SK-N-SH treated with all-trans-retinoic acid at 6 μM for 48 hours (cell line): ENCODE results near the gene PTH1R.

Experiments used
- ATAC-seq: fragments of 200-7000 bp; cut with Tn5 transposase; 3 replicates; pipeline ENCODE4 v1.9.1; 2020; ENCODE audit warnings: mild to moderate bottlenecking, moderate library complexity
- ARNTL ChIP-seq: fragments of 450-650 bp; formaldehyde crosslinking; IDR thresholded peaks from 2 replicates; pipeline ENCODE4 v1.5.0; 2020; ENCODE audit warnings: low read depth, mild to moderate bottlenecking, moderate library complexity, borderline replicate concordance
- BACH2 ChIP-seq: fragments of 250-450 bp; sonication (Bioruptor Pico); IDR thresholded peaks from 2 replicates; pipeline ENCODE4 v1.9.0; 2021; ENCODE audit warnings: mild to moderate bottlenecking, borderline replicate concordance
- CSDC2 ChIP-seq: fragments of 250-450 bp; sonication (Bioruptor Pico); IDR thresholded peaks from 2 replicates; pipeline ENCODE4 v1.5.0; 2020; ENCODE audit warnings: mild to moderate bottlenecking, moderate library complexity
- ESRRG ChIP-seq: fragments of 250-450 bp; sonication (Bioruptor Pico); IDR thresholded peaks from 2 replicates; pipeline ENCODE4 v1.6.1; 2021; ENCODE audit warnings: mild to moderate bottlenecking
- GLIS3 ChIP-seq: fragments of 250-450 bp; sonication (Bioruptor Pico); IDR thresholded peaks from 2 replicates; pipeline ENCODE4 v1.5.0; 2020; ENCODE audit warnings: mild to moderate bottlenecking, moderate library complexity
- ISL1 ChIP-seq: fragments of 250-450 bp; sonication (Bioruptor Pico); IDR thresholded peaks from 2 replicates; pipeline ENCODE4 v2.1.2; 2022; ENCODE audit warnings: mild to moderate bottlenecking, moderate library complexity
- OSR1 ChIP-seq: fragments of 250-450 bp; sonication (Bioruptor Pico); IDR thresholded peaks from 2 replicates; pipeline ENCODE4 v1.8.0; 2022; ENCODE audit warnings: moderate library complexity, mild to moderate bottlenecking, inconsistent platforms
- PPARA ChIP-seq: fragments of 250-450 bp; sonication (Bioruptor Pico); IDR thresholded peaks from 2 replicates; pipeline ENCODE4 v1.5.0; 2020; ENCODE audit warnings: mild to moderate bottlenecking, borderline replicate concordance
- RARB ChIP-seq: fragments of 250-450 bp; sonication (Bioruptor Pico); IDR thresholded peaks from 2 replicates; pipeline ENCODE4 v1.8.0; 2021; ENCODE audit warnings: mild to moderate bottlenecking, moderate library complexity
- SNAI2 ChIP-seq: fragments of 250-450 bp; sonication (Bioruptor Pico); IDR thresholded peaks from 2 replicates; pipeline ENCODE4 v1.5.0; 2020; ENCODE audit warnings: mild to moderate bottlenecking, moderate library complexity
- TCF4 ChIP-seq: fragments of 250-450 bp; sonication (Bioruptor Pico); IDR thresholded peaks from 2 replicates; pipeline ENCODE4 v1.8.0; 2021; ENCODE audit warnings: mild to moderate bottlenecking, moderate library complexity, borderline replicate concordance
- TOX ChIP-seq: fragments of 250-450 bp; sonication (Bioruptor Pico); IDR thresholded peaks from 2 replicates; pipeline ENCODE4 v1.8.0; 2021; ENCODE audit warnings: mild to moderate bottlenecking, moderate library complexity, borderline replicate concordance
- ZFP3 ChIP-seq: fragments of 250-450 bp; sonication (Bioruptor Pico); IDR thresholded peaks from 2 replicates; pipeline ENCODE4 v1.5.0; 2020; ENCODE audit warnings: mild to moderate bottlenecking, moderate library complexity
- ZFP30 ChIP-seq: fragments of 450-650 bp; formaldehyde crosslinking; IDR thresholded peaks from 2 replicates; pipeline ENCODE4 v1.5.0; 2022; ENCODE audit warnings: mild to moderate bottlenecking, moderate library complexity
- ZNF565 ChIP-seq: fragments of 450-650 bp; formaldehyde crosslinking; conservative IDR thresholded peaks from 2 replicates; pipeline ENCODE4 v1.5.0; 2020; ENCODE audit warnings: low read depth, mild to moderate bottlenecking, moderate library complexity
- ZNF70 ChIP-seq: fragments of 450-650 bp; formaldehyde crosslinking; IDR thresholded peaks from 2 replicates; pipeline ENCODE4 v1.5.0; 2020; ENCODE audit warnings: mild to moderate bottlenecking, moderate library complexity
- ZNF8 ChIP-seq: fragments of 450-650 bp; formaldehyde crosslinking; IDR thresholded peaks from 2 replicates; pipeline ENCODE4 v1.5.0; 2020; ENCODE audit warnings: mild to moderate bottlenecking, moderate library complexity
- TF ChIP-seq, protein P1 (sequence below): fragments of 250-450 bp; sonication (Bioruptor Pico); IDR thresholded peaks from 2 replicates; pipeline ENCODE4 v1.5.1; 2021; ENCODE audit warnings: mild to moderate bottlenecking, moderate library complexity
- TF ChIP-seq, protein P2 (sequence below): fragments of 250-450 bp; sonication (Bioruptor Pico); IDR thresholded peaks from 2 replicates; pipeline ENCODE4 v1.5.0; 2020; ENCODE audit warnings: mild to moderate bottlenecking, moderate library complexity
- TF ChIP-seq, protein P3 (sequence below): fragments of 250-450 bp; sonication (Bioruptor Pico); IDR thresholded peaks from 2 replicates; pipeline ENCODE4 v1.8.0; 2021; ENCODE audit warnings: low read depth, mild to moderate bottlenecking, moderate library complexity, borderline replicate concordance
- TF ChIP-seq, protein P4 (sequence below): fragments of 250-450 bp; sonication (Bioruptor Pico); IDR thresholded peaks from 2 replicates; pipeline ENCODE4 v1.8.0; 2020; ENCODE audit warnings: mild to moderate bottlenecking, moderate library complexity, borderline replicate concordance

Gene PTH1R

DNA sequence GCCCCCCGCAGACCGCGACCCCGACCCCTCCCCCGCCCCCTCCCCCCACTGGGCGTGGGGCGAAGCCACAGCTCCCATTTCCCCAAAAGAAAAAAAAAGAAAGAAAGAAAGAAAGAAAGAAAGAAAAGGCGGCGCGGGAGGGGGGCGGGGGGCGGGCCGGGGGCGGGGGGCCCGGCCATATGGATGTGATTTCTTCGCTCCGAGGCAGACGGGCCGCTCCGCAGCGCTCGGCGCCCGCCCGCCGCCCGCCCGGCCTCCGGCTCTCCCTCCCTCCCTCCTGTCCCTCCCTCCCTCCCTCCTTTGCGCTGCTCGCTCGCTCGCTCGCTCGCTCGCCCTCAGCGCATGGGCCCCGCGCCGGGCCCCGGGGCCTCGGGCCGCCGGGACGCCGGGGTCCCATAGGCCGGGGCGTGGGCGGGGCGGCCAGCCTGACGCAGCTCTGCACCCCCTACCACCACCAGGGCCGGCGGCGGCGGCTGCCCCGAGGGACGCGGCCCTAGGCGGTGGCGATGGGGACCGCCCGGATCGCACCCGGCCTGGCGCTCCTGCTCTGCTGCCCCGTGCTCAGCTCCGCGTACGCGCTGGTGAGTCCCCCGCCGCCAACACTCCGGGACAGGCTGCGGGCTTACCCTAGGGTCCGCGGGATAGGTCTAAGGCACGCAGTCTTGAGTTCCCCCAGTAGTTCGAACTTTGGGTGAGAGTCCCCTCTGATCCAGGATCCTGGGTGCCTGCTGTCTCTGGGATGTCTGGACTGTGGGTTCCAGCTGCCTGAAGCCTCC lies 5.7 kb downstream of the PTH1R start:
- peak; percentile 53 for ATAC-seq
- TF ChIP-seq, protein P1, sequence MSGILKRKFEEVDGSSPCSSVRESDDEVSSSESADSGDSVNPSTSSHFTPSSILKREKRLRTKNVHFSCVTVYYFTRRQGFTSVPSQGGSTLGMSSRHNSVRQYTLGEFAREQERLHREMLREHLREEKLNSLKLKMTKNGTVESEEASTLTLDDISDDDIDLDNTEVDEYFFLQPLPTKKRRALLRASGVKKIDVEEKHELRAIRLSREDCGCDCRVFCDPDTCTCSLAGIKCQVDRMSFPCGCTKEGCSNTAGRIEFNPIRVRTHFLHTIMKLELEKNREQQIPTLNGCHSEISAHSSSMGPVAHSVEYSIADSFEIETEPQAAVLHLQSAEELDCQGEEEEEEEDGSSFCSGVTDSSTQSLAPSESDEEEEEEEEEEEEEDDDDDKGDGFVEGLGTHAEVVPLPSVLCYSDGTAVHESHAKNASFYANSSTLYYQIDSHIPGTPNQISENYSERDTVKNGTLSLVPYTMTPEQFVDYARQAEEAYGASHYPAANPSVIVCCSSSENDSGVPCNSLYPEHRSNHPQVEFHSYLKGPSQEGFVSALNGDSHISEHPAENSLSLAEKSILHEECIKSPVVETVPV: no peak
- TF ChIP-seq ISL1: no peak

DNA sequence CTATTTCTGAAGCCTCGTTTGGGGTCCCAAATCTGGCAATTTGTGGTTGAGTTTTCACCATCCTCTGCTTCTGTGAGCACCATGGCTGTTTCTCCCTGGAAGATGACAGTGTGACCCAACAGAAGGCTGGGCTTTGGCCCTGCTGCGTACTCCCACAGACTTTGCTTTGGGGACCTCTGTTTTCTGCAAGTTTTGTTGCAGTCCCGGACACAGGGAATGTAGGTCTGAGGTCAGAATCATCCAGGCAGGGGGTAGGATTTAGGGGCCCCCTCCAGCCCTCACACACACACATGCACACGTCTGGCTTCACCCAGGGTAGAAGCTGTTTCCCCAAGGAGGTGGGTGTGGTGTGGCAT lies 6.3 kb downstream of the PTH1R start:
- TF ChIP-seq ZFP3 (CRISPR knock-in tag): no peak
- TF ChIP-seq PPARA (CRISPR knock-in tag): no peak
- no peak for TF ChIP-seq SNAI2 (CRISPR knock-in tag)
- no peak for TF ChIP-seq ARNTL
- no peak for TF ChIP-seq ZNF565 (CRISPR knock-in tag)
- TF ChIP-seq BACH2 (CRISPR knock-in tag): no peak
- no peak for ATAC-seq

DNA sequence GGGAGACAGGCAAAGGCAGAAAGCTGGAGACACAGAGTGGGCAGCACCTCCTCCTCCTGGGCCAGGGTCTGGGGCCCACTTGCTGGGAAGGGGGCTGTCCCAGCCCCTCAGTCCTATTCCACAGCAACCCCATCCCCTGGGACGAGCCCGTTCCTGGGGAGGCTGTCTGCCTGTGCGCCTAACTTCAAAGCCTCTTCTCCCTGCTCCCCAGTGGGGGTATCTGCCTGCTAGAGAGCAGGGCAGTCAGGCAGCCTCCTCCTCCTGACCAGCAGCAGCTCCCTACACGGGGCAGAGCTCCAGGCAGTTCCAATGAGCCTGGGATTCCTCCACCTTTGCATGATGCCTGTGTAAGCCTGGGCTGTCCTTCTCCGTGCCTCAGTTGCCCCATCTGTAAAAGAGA lies 6.9 kb downstream of the PTH1R start:
- ATAC-seq: peak; percentile 7; the same call in 1 of the 3 replicates
- TF ChIP-seq CSDC2 (CRISPR knock-in tag) (no peak), ARNTL (no peak), ZNF8 (no peak), ZNF70 (CRISPR knock-in tag) (no peak), OSR1 (CRISPR knock-in tag) (no peak), ZFP3 (CRISPR knock-in tag) (no peak), ZNF565 (CRISPR knock-in tag) (no peak)
- TF ChIP-seq, protein P2, sequence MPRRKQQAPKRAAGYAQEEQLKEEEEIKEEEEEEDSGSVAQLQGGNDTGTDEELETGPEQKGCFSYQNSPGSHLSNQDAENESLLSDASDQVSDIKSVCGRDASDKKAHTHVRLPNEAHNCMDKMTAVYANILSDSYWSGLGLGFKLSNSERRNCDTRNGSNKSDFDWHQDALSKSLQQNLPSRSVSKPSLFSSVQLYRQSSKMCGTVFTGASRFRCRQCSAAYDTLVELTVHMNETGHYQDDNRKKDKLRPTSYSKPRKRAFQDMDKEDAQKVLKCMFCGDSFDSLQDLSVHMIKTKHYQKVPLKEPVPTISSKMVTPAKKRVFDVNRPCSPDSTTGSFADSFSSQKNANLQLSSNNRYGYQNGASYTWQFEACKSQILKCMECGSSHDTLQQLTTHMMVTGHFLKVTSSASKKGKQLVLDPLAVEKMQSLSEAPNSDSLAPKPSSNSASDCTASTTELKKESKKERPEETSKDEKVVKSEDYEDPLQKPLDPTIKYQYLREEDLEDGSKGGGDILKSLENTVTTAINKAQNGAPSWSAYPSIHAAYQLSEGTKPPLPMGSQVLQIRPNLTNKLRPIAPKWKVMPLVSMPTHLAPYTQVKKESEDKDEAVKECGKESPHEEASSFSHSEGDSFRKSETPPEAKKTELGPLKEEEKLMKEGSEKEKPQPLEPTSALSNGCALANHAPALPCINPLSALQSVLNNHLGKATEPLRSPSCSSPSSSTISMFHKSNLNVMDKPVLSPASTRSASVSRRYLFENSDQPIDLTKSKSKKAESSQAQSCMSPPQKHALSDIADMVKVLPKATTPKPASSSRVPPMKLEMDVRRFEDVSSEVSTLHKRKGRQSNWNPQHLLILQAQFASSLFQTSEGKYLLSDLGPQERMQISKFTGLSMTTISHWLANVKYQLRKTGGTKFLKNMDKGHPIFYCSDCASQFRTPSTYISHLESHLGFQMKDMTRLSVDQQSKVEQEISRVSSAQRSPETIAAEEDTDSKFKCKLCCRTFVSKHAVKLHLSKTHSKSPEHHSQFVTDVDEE (CRISPR knock-in tag): no peak
- TF ChIP-seq, protein P1: no peak

DNA sequence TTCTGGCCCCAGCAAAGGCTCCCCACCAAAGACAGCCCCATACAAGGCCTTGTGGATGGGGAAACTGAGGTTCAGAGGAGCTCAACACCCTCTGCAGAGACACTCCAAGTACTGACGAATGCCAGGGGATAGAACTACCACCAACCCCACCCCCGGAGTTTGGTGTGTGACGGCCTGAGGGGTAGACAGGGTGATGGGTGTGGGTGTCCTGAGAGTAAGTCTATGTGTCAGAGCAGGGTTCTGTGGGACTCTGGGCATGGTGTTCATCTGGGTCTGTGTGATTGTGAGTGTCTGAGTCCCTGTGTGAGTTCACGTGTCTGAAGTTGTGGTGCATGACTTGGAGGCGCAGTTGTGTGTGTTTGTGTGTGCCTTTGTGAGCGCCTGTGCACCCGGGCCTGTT lies 7.4 kb downstream of the PTH1R start:
- ATAC-seq: no peak
- TF ChIP-seq OSR1 (CRISPR knock-in tag) (no peak), ZNF8 (no peak), CSDC2 (CRISPR knock-in tag) (no peak), ESRRG (CRISPR knock-in tag) (no peak), SNAI2 (CRISPR knock-in tag) (no peak)

DNA sequence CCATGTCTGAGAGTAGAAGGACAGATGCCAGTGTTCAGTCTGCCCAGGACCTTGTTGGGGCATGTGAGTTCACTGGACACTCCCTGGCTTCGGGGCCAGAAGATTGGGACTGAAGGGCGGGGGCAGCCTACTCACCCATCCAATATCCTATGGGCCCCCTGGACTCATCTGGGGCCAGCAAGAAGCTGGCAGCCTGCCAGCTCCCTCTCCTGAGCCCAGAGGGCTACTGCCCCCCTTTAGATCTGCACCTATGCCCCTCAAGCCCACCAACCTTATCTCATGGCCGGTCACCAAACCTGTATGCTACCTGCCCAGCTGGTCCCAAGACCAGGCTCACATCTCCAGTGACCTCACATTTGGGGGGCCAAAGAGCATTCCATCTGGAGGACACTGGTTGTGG lies 8.1 kb downstream of the PTH1R start:
- no peak for TF ChIP-seq OSR1 (CRISPR knock-in tag)
- TF ChIP-seq, protein P1: no peak
- no peak for TF ChIP-seq ZNF70 (CRISPR knock-in tag)
- TF ChIP-seq, protein P3, sequence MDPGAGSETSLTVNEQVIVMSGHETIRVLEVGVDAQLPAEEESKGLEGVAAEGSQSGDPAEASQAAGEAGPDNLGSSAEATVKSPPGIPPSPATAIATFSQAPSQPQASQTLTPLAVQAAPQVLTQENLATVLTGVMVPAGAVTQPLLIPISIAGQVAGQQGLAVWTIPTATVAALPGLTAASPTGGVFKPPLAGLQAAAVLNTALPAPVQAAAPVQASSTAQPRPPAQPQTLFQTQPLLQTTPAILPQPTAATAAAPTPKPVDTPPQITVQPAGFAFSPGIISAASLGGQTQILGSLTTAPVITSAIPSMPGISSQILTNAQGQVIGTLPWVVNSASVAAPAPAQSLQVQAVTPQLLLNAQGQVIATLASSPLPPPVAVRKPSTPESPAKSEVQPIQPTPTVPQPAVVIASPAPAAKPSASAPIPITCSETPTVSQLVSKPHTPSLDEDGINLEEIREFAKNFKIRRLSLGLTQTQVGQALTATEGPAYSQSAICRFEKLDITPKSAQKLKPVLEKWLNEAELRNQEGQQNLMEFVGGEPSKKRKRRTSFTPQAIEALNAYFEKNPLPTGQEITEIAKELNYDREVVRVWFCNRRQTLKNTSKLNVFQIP (CRISPR knock-in tag): no peak
- TF ChIP-seq ISL1: no peak
- no peak for TF ChIP-seq ZFP30 (CRISPR knock-in tag)
- no peak for TF ChIP-seq RARB (CRISPR knock-in tag)
- no peak for TF ChIP-seq SNAI2 (CRISPR knock-in tag)
- no peak for TF ChIP-seq ESRRG (CRISPR knock-in tag)
- no peak for TF ChIP-seq TCF4 (CRISPR knock-in tag)
- TF ChIP-seq, protein P4, sequence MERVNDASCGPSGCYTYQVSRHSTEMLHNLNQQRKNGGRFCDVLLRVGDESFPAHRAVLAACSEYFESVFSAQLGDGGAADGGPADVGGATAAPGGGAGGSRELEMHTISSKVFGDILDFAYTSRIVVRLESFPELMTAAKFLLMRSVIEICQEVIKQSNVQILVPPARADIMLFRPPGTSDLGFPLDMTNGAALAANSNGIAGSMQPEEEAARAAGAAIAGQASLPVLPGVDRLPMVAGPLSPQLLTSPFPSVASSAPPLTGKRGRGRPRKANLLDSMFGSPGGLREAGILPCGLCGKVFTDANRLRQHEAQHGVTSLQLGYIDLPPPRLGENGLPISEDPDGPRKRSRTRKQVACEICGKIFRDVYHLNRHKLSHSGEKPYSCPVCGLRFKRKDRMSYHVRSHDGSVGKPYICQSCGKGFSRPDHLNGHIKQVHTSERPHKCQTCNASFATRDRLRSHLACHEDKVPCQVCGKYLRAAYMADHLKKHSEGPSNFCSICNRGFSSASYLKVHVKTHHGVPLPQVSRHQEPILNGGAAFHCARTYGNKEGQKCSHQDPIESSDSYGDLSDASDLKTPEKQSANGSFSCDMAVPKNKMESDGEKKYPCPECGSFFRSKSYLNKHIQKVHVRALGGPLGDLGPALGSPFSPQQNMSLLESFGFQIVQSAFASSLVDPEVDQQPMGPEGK (CRISPR knock-in tag): no peak
- no peak for TF ChIP-seq CSDC2 (CRISPR knock-in tag)
- no peak for TF ChIP-seq TOX
- no peak for TF ChIP-seq GLIS3 (CRISPR knock-in tag)
- TF ChIP-seq, all 23 proteins: peak for 0
- ATAC-seq: no peak
